HG03571 (cell line): ENCODE results near the gene TMEM204.

Experiments
- ATAC-seq: cut with Tn5 transposase; IDR thresholded peaks from one replicate; pipeline ENCODE4 v1.9.1; 2021; ENCODE audit not compliant: unreplicated experiment

Gene TMEM204

GRCh38 chr16:1537138-1537577 lies 3.7 kb downstream of the TMEM204 start:
- ATAC-seq: no peak

GRCh38 chr16:1537763-1538289 lies 4.4 kb downstream of the TMEM204 start:
- ATAC-seq: no peak

- no peak for ATAC-seq
These were observed 5.5 kb downstream of the TMEM204 start for GRCh38 chr16:1538804-1539520.

GRCh38 chr16:1539720-1540555 lies 6.5 kb downstream of the TMEM204 start:
- no peak for ATAC-seq

GRCh38 chr16:1540556-1540855 lies 7.0 kb downstream of the TMEM204 start:
- no peak for ATAC-seq

- ATAC-seq: no peak
These were observed 8.1 kb downstream of the TMEM204 start for GRCh38 chr16:1541293-1542165.

- ATAC-seq: no peak
These were observed 8.7 kb downstream of the TMEM204 start for GRCh38 chr16:1542166-1542500.

- no peak for ATAC-seq
These were observed 9.1 kb downstream of the TMEM204 start for GRCh38 chr16:1542533-1542932.

GRCh38 chr16:1543085-1543896 lies 9.8 kb downstream of the TMEM204 start:
- ATAC-seq: no peak

- no peak for ATAC-seq
These were observed 11.9 kb downstream of the TMEM204 start for GRCh38 chr16:1545044-1546040.

GRCh38 chr16:1546430-1546829 lies 13.0 kb downstream of the TMEM204 start:
- ATAC-seq: no peak

GRCh38 chr16:1548233-1548632 lies 14.8 kb downstream of the TMEM204 start:
- ATAC-seq: no peak

- ATAC-seq: no peak
These were observed 15.3 kb downstream of the TMEM204 start for GRCh38 chr16:1548727-1549126.

- ATAC-seq: no peak
These were observed 16.6 kb downstream of the TMEM204 start for GRCh38 chr16:1550069-1550468.

- ATAC-seq: no peak
These were observed 17.2 kb downstream of the TMEM204 start for GRCh38 chr16:1550696-1551095.

GRCh38 chr16:1551166-1551565 lies 17.7 kb downstream of the TMEM204 start:
- no peak for ATAC-seq

GRCh38 chr16:1552129-1552528 lies 18.7 kb downstream of the TMEM204 start:
- ATAC-seq: no peak

GRCh38 chr16:1553946-1554825 lies 20.7 kb downstream of the TMEM204 start:
- no peak for ATAC-seq
